OCI-LY7 (cell line): ENCODE measurements around the gene MRPL11. TPM values are rescaled to one million over a fixed set of nuclear protein-coding genes. Genes with fewer than 3 reads are reported as not detected.
A peak's percentile ranks its signal among the peaks of the same experiment; 100 is the strongest.

Experiments
- Bru-seq: library from RNA; stranded (reverse); fragments of 400-500 nt; gene quantifications from one replicate; lab custom pipeline; 2021; lab: Mats Ljungman, UMichigan
- BruChase-seq, 2 experiments: library from RNA; stranded (reverse); fragments of 400-500 nt; gene quantifications; one replicate each; lab custom pipeline; 2021; lab: Mats Ljungman, UMichigan
- BruUV-seq: library from RNA; stranded (reverse); fragments of 400-500 nt; replicated peaks from 2 replicates; lab custom pipeline; 2021; lab: Mats Ljungman, UMichigan
- CTCF ChIA-PET: fragments of 300-600 bp; sonication (Branson Sonifier 250); formaldehyde crosslinking; loops from one replicate; lab custom pipeline; 2022; ENCODE audit warnings: antibody characterized with exemption; ENCODE audit not compliant: unreplicated experiment; lab: Charles Lee
- POLR2A ChIA-PET: fragments of 300-600 bp; sonication (Branson Sonifier 250); formaldehyde crosslinking; loops from one replicate; lab custom pipeline; 2022; ENCODE audit warnings: antibody characterized with exemption; lab: Charles Lee
- DNase-seq: peaks from one replicate; pipeline ENCODE4 v3.0.0-alpha.2; 2015; ENCODE audit warnings: low spot score
- H2AFZ ChIP-seq: fragments of 200-600 bp; sonication (generic), shearing (Covaris generic); 2 replicates; pipeline ENCODE4 v1.6.1; 2014; ENCODE audit warnings: mild to moderate bottlenecking, antibody characterized with exemption, low read length, moderate library complexity
- H3K27ac ChIP-seq: fragments of 200-600 bp; sonication (generic); 2 replicates; pipeline ENCODE4 v1.5.1; 2014; ENCODE audit warnings: mixed run types, low read depth, mild to moderate bottlenecking, moderate library complexity, low read length, inconsistent platforms; ENCODE audit not compliant: poor library complexity, severe bottlenecking
- H3K36me3 ChIP-seq: fragments of 200-600 bp; sonication (generic); 2 replicates; pipeline ENCODE4 v1.6.1; 2014; ENCODE audit warnings: mild to moderate bottlenecking, antibody characterized with exemption, low read length, moderate library complexity, mixed read lengths; ENCODE audit not compliant: insufficient read depth
- H3K4me1 ChIP-seq: fragments of 200-600 bp; sonication (generic); 2 replicates; pipeline ENCODE4 v1.5.1; 2014; ENCODE audit warnings: mild to moderate bottlenecking, low read length; ENCODE audit not compliant: insufficient read depth, poor library complexity, severe bottlenecking
- H3K4me2 ChIP-seq: fragments of 200-600 bp; sonication (generic); 2 replicates; pipeline ENCODE4 v1.6.1; 2014; ENCODE audit warnings: mild to moderate bottlenecking, low read length
- H3K4me3 ChIP-seq: fragments of 200-600 bp; sonication (generic); 2 replicates; pipeline ENCODE4 v1.5.1; 2014; ENCODE audit warnings: mild to moderate bottlenecking, low read depth, low read length; ENCODE audit not compliant: poor library complexity, severe bottlenecking
- H3K79me2 ChIP-seq: fragments of 200-600 bp; sonication (generic); 2 replicates; pipeline ENCODE4 v1.6.1; 2016; ENCODE audit warnings: low read depth, mild to moderate bottlenecking, low read length, moderate library complexity, mixed read lengths; ENCODE audit not compliant: insufficient read depth
- H3K9me2 ChIP-seq: fragments of 200-600 bp; sonication (generic); 2 replicates; pipeline ENCODE4 v1.6.1; 2016; ENCODE audit warnings: mild to moderate bottlenecking, low read length, mixed read lengths; ENCODE audit not compliant: insufficient read depth
- H3K9me3 ChIP-seq: fragments of 200-600 bp; sonication (generic); 2 replicates; pipeline ENCODE4 v1.6.1; 2014; ENCODE audit warnings: mild to moderate bottlenecking, mixed run types, low read length, mixed read lengths
- H4K20me1 ChIP-seq: fragments of 200-600 bp; sonication (generic); 2 replicates; pipeline ENCODE4 v1.6.1; 2014; ENCODE audit warnings: mild to moderate bottlenecking, antibody characterized with exemption, low read length, moderate library complexity, mixed read lengths; ENCODE audit not compliant: insufficient read depth
- EZH2phosphoT487 ChIP-seq: fragments of 200-600 bp; sonication (generic); IDR thresholded peaks from 2 replicates; pipeline ENCODE4 v1.6.1; 2018; ENCODE audit warnings: low read depth, borderline replicate concordance, mild to moderate bottlenecking, mixed run types, antibody characterized with exemption, low read length, moderate library complexity, mixed read lengths
- intact Hi-C: fragments of 100-400 bp; cut with micrococcal nuclease; formaldehyde crosslinking; loops from one replicate; pipeline ENCODE4 v1.10.0; 2022; ENCODE audit not compliant: unreplicated experiment
- long read RNA-seq: library from polyadenylated mRNA; stranded (forward); transcript quantifications from one replicate; pipeline ENCODE4 v2.0.0, GENCODE V29; 2022
- total RNA-seq, 2 experiments: library from RNA; depleted of rRNA in 1 of 2; stranded (reverse); fragments of >200 nt in 1 of 2; shearing (Covaris generic) in 1 of 2; gene quantifications; 2 replicates each; pipeline ENCODE4 v1.2.3, GENCODE V29; 2014 to 2022
- TF ChIP-seq, protein P1 (sequence below): fragments of 200-600 bp; sonication (generic); conservative IDR thresholded peaks from 2 replicates; pipeline ENCODE4 v1.5.1; 2014; ENCODE audit warnings: mild to moderate bottlenecking, antibody characterized with exemption, low read length, moderate library complexity, mixed read lengths

Gene MRPL11
- total RNA-seq (2014; rRNA removed; shearing (Covaris generic)) (82.6 and 101 TPM in 2 replicates), total RNA-seq (2022) (75.1 and 88.6 TPM in 2 replicates), Bru-seq, nascent RNA (percentile 82 among the genes with signal in this experiment), BruChase-seq, experiment 1, labeled RNA remaining after a 6-hour chase (percentile 93 among the genes with signal in this experiment), BruChase-seq, experiment 2, labeled RNA remaining after a 2-hour chase (percentile 79 among the genes with signal in this experiment)
- long read RNA-seq, transcript MRPL11-203 (5 exons, 1,527 nt) = minor isoform, 6 of 85 reads
- long read RNA-seq, transcript MRPL11-201 (5 exons, 1,605 nt) = major isoform, 64 of 85 reads
- long read RNA-seq, partial matches to known transcripts = 3 of 85 reads
- long read RNA-seq, other reads (novel, unspliced or antisense) = 12 of 85 reads

DNA sequence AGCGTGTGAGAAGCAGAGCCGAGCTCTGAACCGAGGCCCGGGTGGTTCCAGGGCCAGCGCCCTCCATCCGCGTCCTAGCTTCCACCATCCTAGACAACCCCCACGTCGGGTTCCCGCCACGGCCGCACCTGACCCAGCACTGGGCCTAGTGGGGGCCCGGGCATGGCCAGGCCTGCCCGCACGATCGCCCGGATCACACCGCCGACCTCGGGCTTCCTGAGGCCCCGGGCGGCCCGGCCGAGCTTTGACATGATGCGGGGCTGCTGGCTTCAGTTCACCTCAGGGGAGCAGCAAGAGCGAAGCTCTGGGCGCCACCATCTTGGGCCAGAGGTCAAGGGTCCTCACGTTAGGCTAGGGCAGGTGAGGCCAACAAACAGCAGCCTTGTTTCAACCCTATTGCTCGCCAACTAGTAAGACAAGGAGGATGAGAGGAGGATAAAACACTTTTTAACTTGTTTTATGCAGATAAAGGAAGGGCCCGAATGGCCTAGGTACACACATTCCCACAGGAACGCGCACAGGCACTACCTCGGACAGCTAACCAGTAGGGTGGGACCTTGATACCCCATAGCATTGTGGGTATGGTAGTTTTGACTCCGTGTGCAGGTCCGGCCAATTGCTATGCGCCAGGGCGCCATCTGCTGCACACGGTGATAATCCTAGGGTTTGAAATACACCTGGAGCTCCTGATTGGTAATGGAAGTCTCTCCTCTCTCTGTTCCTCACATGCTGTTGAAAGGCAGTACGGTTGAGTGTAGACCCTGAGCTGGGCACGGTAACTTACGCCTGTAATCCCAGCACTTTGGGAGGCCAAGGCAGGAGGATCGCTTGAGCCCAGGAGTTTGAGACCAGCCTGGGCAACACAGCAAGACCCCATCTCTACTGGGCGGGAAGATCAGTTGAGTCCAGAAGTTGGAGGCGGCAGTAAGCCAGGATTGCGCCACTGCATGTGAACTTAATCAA is at the start of gene MRPL11:
Gene MRPL11 (minus strand): TSS at position 345 of the 963 bp plus-strand sequence. CDS start 94 bp downstream, at position 251.
- ChIA-PET POLR2A (interaction anchor here (0.6 to 1.3 kb wide), 6 partner anchors 19 to 53 kb away, joined by 3 to 5 read pairs (median 4); partner anchors contain the start of gene DPP3), CTCF (interaction anchor here (0.7 to 1.2 kb wide), 4 partner anchors 40 to 701 kb away, joined by 3 read pairs; partner anchors contain the start of gene ZDHHC24)
- H3K4me1 ChIP-seq = peaks cover 8% of the 10 kb centered on the region
- H3K9me2 ChIP-seq = no peaks in the 10 kb centered on the region
- H3K27ac ChIP-seq = peak within 1 kb of the TSS; percentile 52
- DNase-seq = peak; percentile 95
- H2AFZ ChIP-seq = peak within 1 kb of the TSS; percentile 65
- BruUV-seq = no TSS peak
- intact Hi-C loops = loop anchor here (1.0 kb wide), 1 partner anchor 41 kb away; no protein-coding TSS in a partner anchor
- peaks cover 25% of the 10 kb centered on the region for H3K36me3 ChIP-seq
- H4K20me1 ChIP-seq = no peaks in the 10 kb centered on the region
- H3K4me3 ChIP-seq = peak within 1 kb of the TSS; percentile 90
- H3K4me2 ChIP-seq = peak within 1 kb of the TSS; percentile 79
- TF ChIP-seq, protein P1, sequence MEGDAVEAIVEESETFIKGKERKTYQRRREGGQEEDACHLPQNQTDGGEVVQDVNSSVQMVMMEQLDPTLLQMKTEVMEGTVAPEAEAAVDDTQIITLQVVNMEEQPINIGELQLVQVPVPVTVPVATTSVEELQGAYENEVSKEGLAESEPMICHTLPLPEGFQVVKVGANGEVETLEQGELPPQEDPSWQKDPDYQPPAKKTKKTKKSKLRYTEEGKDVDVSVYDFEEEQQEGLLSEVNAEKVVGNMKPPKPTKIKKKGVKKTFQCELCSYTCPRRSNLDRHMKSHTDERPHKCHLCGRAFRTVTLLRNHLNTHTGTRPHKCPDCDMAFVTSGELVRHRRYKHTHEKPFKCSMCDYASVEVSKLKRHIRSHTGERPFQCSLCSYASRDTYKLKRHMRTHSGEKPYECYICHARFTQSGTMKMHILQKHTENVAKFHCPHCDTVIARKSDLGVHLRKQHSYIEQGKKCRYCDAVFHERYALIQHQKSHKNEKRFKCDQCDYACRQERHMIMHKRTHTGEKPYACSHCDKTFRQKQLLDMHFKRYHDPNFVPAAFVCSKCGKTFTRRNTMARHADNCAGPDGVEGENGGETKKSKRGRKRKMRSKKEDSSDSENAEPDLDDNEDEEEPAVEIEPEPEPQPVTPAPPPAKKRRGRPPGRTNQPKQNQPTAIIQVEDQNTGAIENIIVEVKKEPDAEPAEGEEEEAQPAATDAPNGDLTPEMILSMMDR = peak; percentile 84
- no peak for TF ChIP-seq EZH2phosphoT487
- H3K79me2 ChIP-seq = peaks cover 11% of the 10 kb centered on the region; the same call in 1 of the 2 replicates
- peaks cover 7% of the 10 kb centered on the region; the same call in 1 of the 2 replicates for H3K9me3 ChIP-seq

DNA sequence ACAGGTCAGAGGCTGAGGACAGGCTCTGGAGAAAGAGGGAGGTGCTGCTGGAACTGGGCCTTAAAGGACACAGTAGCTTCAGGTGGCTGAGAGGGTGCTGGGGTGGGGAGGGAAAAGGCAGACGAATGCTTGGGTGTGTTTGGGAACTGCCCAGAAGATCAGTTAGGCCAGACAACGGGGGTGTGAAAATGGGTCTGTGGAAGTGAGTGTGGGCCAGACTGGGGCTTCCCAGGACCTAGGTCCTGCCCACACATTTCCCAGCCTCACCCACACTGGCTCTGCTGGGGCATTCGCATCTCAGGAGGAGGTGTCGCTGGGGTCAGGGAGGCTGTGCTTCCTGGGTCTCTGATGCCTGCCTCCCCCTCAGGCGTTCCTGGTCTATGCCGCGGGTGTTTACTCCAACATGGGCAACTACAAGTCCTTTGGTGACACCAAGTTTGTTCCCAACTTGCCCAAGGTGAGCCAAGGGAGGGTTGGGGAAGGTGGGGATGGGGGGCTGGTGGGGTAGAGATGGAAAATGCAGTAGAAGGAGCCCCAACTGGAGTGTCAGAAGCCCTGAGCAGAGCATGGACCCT is 46.2 kb upstream of the MRPL11 start:
- intact Hi-C loops = loop anchor here (5.0 kb wide), 1 partner anchor 357 kb away; the partner anchor contains the start of gene RCE1
- H3K9me2 ChIP-seq = no peaks in the 10 kb centered on the region
- ChIA-PET CTCF (no interaction called here), POLR2A (interaction anchor here (0.5 kb wide), 1 partner anchor 56 kb away, joined by 3 read pairs; no protein-coding TSS in a partner anchor)
- peaks cover 25% of the 10 kb centered on the region for H3K36me3 ChIP-seq
- H3K27ac ChIP-seq = no peak overlapping the region
- H3K4me3 ChIP-seq = no peak overlapping the region
- H4K20me1 ChIP-seq = no peaks in the 10 kb centered on the region
- BruUV-seq = no TSS peak
- DNase-seq = no peak
- H3K9me3 ChIP-seq = no peaks in the 10 kb centered on the region
- no peak for TF ChIP-seq EZH2phosphoT487
- TF ChIP-seq, protein P1 = no peak
- peaks cover 6% of the 10 kb centered on the region for H3K4me1 ChIP-seq
- H3K79me2 ChIP-seq = peaks cover 5% of the 10 kb centered on the region; the same call in 1 of the 2 replicates
- H3K4me2 ChIP-seq = no peak overlapping the region
- no peak overlapping the region for H2AFZ ChIP-seq
